HG03442 (cell line): ENCODE results near the gene CYTH3.
A peak's percentile ranks its signal among the peaks of the same experiment; 100 is the strongest.
"Not testable (repeated sequence)": the region's sequence is repeated elsewhere in the genome, so short reads cannot be mapped to it uniquely, and the experiment has no call there.

Experiments
- ATAC-seq: cut with Tn5 transposase; IDR thresholded peaks from one replicate; pipeline ENCODE4 v1.9.1; 2021; ENCODE audit warnings: mild to moderate bottlenecking, moderate library complexity; ENCODE audit not compliant: unreplicated experiment

Gene CYTH3

GRCh38 chr7:6272481-6273323, at the start of gene CYTH3:
TSS of gene CYTH3 (minus strand) at chr7:6272624. CDS start at chr7:6272507, 117 bp downstream.
- peak; percentile 78 for ATAC-seq

GRCh38 chr7:6320791-6321190, 48.4 kb upstream of the CYTH3 start:
- no peak for ATAC-seq

GRCh38 chr7:6317797-6318438, 45.5 kb upstream of the CYTH3 start:
- ATAC-seq = no peak

GRCh38 chr7:6316226-6316625, 43.8 kb upstream of the CYTH3 start:
- no peak for ATAC-seq

- ATAC-seq = no peak
These were observed 43.3 kb upstream of the CYTH3 start for GRCh38 chr7:6315746-6316145.

GRCh38 chr7:6310271-6310993, 38.0 kb upstream of the CYTH3 start:
- no peak for ATAC-seq

GRCh38 chr7:6307762-6308161, 35.3 kb upstream of the CYTH3 start:
- no peak for ATAC-seq

- no peak for ATAC-seq
These were observed 34.0 kb upstream of the CYTH3 start for GRCh38 chr7:6306471-6306870.

GRCh38 chr7:6305330-6305729, 32.9 kb upstream of the CYTH3 start:
- no peak for ATAC-seq

- ATAC-seq = not testable (repeated sequence)
These were observed 29.0 kb upstream of the CYTH3 start for GRCh38 chr7:6301446-6301845.

GRCh38 chr7:6299774-6300173, 27.4 kb upstream of the CYTH3 start:
- ATAC-seq = no peak

GRCh38 chr7:6294839-6295238, 22.4 kb upstream of the CYTH3 start:
- ATAC-seq = no peak

- no peak for ATAC-seq
These were observed 20.8 kb upstream of the CYTH3 start for GRCh38 chr7:6293202-6293601.

- not testable (repeated sequence) for ATAC-seq
These were observed 19.5 kb upstream of the CYTH3 start for GRCh38 chr7:6291941-6292340.

GRCh38 chr7:6291531-6291930, 19.1 kb upstream of the CYTH3 start:
- ATAC-seq = no peak

GRCh38 chr7:6290319-6290741, 17.9 kb upstream of the CYTH3 start:
- no peak for ATAC-seq

GRCh38 chr7:6288270-6288860, 15.9 kb upstream of the CYTH3 start:
- ATAC-seq = no peak

- no peak for ATAC-seq
These were observed 14.1 kb upstream of the CYTH3 start for GRCh38 chr7:6286486-6286885.

GRCh38 chr7:6284461-6285360, 12.3 kb upstream of the CYTH3 start:
- ATAC-seq = no peak

- ATAC-seq = no peak
These were observed 11.6 kb upstream of the CYTH3 start for GRCh38 chr7:6284055-6284400.
